ENCODE results near the gene KIF14. TPM values are rescaled to one million over a fixed set of nuclear protein-coding genes. Genes with fewer than 3 reads are reported as not detected.

KIF14 gene
- total RNA-seq, 4 donors from 2014 or later, result 0.12 to 0.17 (median 0.13) TPM; not detected in 1

DNA sequence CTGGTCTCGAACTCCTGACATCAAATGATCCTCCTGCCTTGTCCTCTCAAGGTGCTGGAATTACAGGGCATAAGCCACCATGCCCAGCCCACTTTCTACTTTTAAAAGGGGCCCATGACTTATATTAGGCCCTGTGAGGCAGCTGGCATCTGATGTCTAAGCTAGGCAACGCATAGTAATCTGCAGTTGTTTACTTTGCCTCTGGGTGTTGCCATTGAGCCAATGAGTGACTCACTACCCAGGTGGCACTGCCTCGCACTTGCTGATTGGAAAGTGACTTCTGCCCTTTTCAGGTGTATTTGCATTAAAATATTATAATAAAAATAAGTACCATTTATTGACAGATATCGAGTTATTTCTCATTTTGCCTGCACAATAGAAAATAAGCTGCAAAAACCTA, 84.9 kb downstream of the KIF14 start:
- Histone ChIP-seq H3K4me3 (no peak overlapping the region), H3K9me3 (no peaks in the 10 kb centered on the region), H3K27me3 (peaks cover 15% of the 10 kb centered on the region), H3K36me3 (no peaks in the 10 kb centered on the region), H3K27ac (no peak overlapping the region), H3K4me1 (no peaks in the 10 kb centered on the region)
- 72 to 83% methylated on average over 2 to 3 of the region's 4 CpGs for WGBS, 2 donors (ENCODE audit: low coverage in 1 of 2)
- no peak for TF ChIP-seq POLR2AphosphoS5 (IDR thresholded peaks at IDR 0.05)
- TF ChIP-seq POLR2A (IDR thresholded peaks at IDR 0.05), result no peak
- TF ChIP-seq, protein P1, sequence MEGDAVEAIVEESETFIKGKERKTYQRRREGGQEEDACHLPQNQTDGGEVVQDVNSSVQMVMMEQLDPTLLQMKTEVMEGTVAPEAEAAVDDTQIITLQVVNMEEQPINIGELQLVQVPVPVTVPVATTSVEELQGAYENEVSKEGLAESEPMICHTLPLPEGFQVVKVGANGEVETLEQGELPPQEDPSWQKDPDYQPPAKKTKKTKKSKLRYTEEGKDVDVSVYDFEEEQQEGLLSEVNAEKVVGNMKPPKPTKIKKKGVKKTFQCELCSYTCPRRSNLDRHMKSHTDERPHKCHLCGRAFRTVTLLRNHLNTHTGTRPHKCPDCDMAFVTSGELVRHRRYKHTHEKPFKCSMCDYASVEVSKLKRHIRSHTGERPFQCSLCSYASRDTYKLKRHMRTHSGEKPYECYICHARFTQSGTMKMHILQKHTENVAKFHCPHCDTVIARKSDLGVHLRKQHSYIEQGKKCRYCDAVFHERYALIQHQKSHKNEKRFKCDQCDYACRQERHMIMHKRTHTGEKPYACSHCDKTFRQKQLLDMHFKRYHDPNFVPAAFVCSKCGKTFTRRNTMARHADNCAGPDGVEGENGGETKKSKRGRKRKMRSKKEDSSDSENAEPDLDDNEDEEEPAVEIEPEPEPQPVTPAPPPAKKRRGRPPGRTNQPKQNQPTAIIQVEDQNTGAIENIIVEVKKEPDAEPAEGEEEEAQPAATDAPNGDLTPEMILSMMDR (IDR thresholded peaks at IDR 0.05), result no peak
- TF ChIP-seq EP300 (IDR thresholded peaks at IDR 0.05), result no peak
- no peak for ATAC-seq

DNA sequence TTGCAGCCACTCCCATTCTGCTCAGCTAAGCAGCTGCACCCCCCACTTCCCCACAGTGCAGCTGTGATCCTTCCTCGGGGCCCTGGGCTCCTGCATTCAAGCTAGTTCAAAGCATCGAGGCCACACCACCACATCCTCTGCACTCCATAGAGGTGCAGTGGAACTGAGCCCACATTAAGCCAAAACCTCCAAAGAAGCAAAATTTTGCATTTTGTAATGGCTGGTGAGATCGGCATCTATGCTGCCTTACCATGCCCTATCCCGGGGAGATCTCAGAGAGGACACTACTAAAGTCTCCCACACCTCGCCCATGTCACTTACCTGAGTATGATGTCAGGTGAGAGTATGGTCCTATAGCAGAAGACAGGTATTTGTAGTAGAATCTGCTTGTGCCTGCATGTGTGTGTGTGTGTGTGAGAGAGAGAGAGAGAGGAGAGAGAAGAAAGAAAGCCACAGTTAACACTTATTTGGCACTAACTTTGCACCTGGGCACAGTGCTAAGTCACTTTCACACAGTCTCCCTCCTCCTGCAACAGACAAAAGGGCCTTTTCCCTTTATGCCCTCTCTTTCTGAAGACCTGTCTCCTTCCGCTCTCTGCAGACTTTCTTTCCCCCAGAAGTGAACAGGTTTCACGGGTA, 89.8 kb downstream of the KIF14 start:
- TF ChIP-seq POLR2AphosphoS5 (IDR thresholded peaks at IDR 0.05) (no peak), POLR2A (IDR thresholded peaks at IDR 0.05) (no peak), EP300 (IDR thresholded peaks at IDR 0.05) (no peak)
- TF ChIP-seq, protein P1 (IDR thresholded peaks at IDR 0.05), result no peak
- no peaks in the 10 kb centered on the region for H3K9me3 ChIP-seq
- peaks cover 9% of the 10 kb centered on the region for H3K27me3 ChIP-seq
- no peak overlapping the region for H3K4me3 ChIP-seq
- WGBS, 2 donors (ENCODE audit: low coverage in 1 of 2), result 65 to 72% methylated on average over 5 to 7 of the region's 7 CpGs
- no peak for ATAC-seq
- no peaks in the 10 kb centered on the region for H3K36me3 ChIP-seq
- no peak overlapping the region for H3K27ac ChIP-seq
- H3K4me1 ChIP-seq, result no peaks in the 10 kb centered on the region

DNA sequence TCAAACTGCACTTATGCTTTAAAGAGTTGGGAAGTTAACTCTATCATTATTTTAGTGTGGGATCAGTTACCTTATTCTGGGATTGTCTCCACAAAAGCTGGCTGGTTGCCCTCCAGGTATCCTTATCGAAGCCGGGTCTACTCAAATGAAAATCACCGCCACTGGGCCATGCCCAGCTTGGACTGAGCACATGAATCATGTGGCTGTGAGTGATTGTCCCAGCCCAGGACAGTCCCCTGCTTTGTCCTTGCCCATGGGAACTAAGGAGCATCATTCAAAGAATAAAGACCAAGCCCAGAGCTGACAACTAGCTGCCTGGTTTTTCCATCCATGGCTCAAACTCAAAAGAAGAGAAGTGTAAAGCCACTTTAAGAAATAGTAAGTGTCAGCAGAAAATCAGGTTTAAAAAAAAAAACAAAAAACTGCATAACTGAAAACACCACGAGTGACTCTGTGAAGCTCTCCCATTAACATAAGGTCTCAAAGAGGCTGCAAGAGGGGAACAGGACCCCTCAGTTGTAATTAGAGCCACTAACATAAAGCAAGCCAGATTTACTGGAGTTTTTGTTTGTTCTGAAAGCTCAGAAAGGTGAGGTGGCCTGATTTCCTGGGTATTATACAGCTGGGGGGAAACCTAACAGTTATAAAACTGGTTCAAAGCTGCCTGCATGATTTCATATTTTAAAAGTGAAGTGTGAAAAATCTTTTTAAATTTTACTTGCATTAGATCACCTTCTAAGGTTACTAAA, 91.5 kb downstream of the KIF14 start:
- WGBS, 2 donors (ENCODE audit: low coverage in 1 of 2), result 50 to 56% methylated on average over 2 to 3 of the region's 4 CpGs
- Histone ChIP-seq H3K4me1 (no peaks in the 10 kb centered on the region), H3K9me3 (no peaks in the 10 kb centered on the region), H3K27ac (no peak overlapping the region), H3K4me3 (no peak overlapping the region), H3K27me3 (peaks cover 9% of the 10 kb centered on the region), H3K36me3 (no peaks in the 10 kb centered on the region)
- ATAC-seq, result no peak
- no peak for TF ChIP-seq POLR2AphosphoS5 (IDR thresholded peaks at IDR 0.05)
- TF ChIP-seq EP300 (IDR thresholded peaks at IDR 0.05), result no peak
- TF ChIP-seq, protein P1 (IDR thresholded peaks at IDR 0.05), result no peak
- TF ChIP-seq POLR2A (IDR thresholded peaks at IDR 0.05), result no peak

DNA sequence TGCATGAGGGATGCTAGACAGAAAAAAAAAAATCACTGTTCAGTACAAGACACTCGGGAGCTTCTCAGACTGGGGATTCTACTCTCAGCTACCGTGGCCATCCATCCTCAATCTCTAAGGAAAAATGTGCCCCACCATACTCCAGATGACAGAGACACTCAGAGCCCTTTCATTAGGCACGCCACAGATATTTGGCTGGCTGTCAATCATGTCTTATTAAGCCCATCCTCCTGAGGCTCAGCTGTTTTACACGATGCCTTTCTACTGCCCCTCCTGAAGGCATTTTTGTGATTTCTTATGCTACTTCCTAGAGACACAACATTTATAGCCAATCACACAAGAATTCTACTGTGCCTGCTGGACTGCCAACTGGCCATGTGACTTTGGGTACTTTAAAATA, 92.9 kb downstream of the KIF14 start:
- 92 to 94% methylated on average over 4 of the region's 4 CpGs for WGBS, 2 donors (ENCODE audit: low coverage in 1 of 2)
- Histone ChIP-seq H3K27ac (no peak overlapping the region), H3K27me3 (peaks cover 9% of the 10 kb centered on the region), H3K4me3 (no peak overlapping the region), H3K9me3 (no peaks in the 10 kb centered on the region), H3K4me1 (no peaks in the 10 kb centered on the region), H3K36me3 (no peaks in the 10 kb centered on the region)
- ATAC-seq, result no peak
- TF ChIP-seq EP300 (IDR thresholded peaks at IDR 0.05) (no peak), POLR2A (IDR thresholded peaks at IDR 0.05) (no peak), POLR2AphosphoS5 (IDR thresholded peaks at IDR 0.05) (no peak)
- TF ChIP-seq, protein P1 (IDR thresholded peaks at IDR 0.05), result no peak
